ENCODE data around the gene CD38.

The CD38 gene

GRCh38 chr4:15766821-15767220 is 11.3 kb upstream of the CD38 start:
- no CpG with 5 or more reads among the region's 8 CpGs for WGBS, 2 donors (ENCODE audit: extremely low coverage in 2 of 2, insufficient read length in 2 of 2, insufficient replicate concordance in 1 of 2)
- H3K18ac ChIP-seq (ENCODE audit: low read length): no peak overlapping the region

GRCh38 chr4:15769202-15769601 is 8.9 kb upstream of the CD38 start:
- no peak overlapping the region for H3K18ac ChIP-seq (ENCODE audit: low read length)
- no peaks in the 10 kb centered on the region for H3K36me3 ChIP-seq (replicated peaks in 1 of 2; ENCODE audit: control insufficient read depth in 2 of 2, insufficient read depth in 2 of 2, low read length in 2 of 2)
- H3K23ac ChIP-seq (ENCODE audit: low read depth, low read length, poor library complexity): no peak overlapping the region
- H3K4me3 ChIP-seq (ENCODE audit: low read length in 2 of 2): no peak overlapping the region
- H3K27me3 ChIP-seq (ENCODE audit: control insufficient read depth in 3 of 3, insufficient read depth in 3 of 3, low read depth in 1 of 3, low read length in 3 of 3): peaks cover 0 to 20% (median 0%) of the 10 kb centered on the region in 3 experiments
- no peak overlapping the region for H2BK15ac ChIP-seq (ENCODE audit: low read length)
- H3K4me1 ChIP-seq (ENCODE audit: control insufficient read depth in 2 of 2, insufficient read depth in 1 of 2, low read depth in 1 of 2, low read length in 2 of 2): no peaks in the 10 kb centered on the region
- no peak overlapping the region for H4K91ac ChIP-seq (ENCODE audit: low read depth, low read length, poor library complexity)
- no peak overlapping the region for H3K14ac ChIP-seq (ENCODE audit: low read length)
- H3K27ac ChIP-seq (replicated peaks; ENCODE audit: low read length): no peak overlapping the region
- DNase-seq (ENCODE audit: low spot score): no peak
- H3K9me3 ChIP-seq (replicated peaks in 1 of 2; ENCODE audit: control insufficient read depth in 2 of 2, insufficient read depth in 1 of 2, low read depth in 1 of 2, low read length in 2 of 2): no peaks in the 10 kb centered on the region
- no peak overlapping the region for H3K4me2 ChIP-seq (ENCODE audit: insufficient read depth, low read length, poor library complexity, severe bottlenecking)
- WGBS, 2 donors (ENCODE audit: extremely low coverage in 2 of 2, insufficient read length in 2 of 2, insufficient replicate concordance in 1 of 2): no CpG with 5 or more reads among the region's 2 CpGs
- no peak overlapping the region for H2AK5ac ChIP-seq (ENCODE audit: low read depth, low read length)
- H3K79me1 ChIP-seq (ENCODE audit: low read depth, low read length): no peaks in the 10 kb centered on the region
- no peak overlapping the region for H3K4ac ChIP-seq (ENCODE audit: low read length)
- H3K9ac ChIP-seq (ENCODE audit: low read depth, low read length, poor library complexity): no peak overlapping the region
- H2BK120ac ChIP-seq (ENCODE audit: low read depth, low read length): no peak overlapping the region
- H2BK12ac ChIP-seq (ENCODE audit: low read length): no peak overlapping the region
- no peak overlapping the region for H4K8ac ChIP-seq (ENCODE audit: low read depth, low read length)
- H2AFZ ChIP-seq (ENCODE audit: low read length): no peak overlapping the region
- H2BK5ac ChIP-seq (ENCODE audit: low read length): no peak overlapping the region

More at GRCh38 chr4:15766821-15767220, 11.3 kb upstream of the CD38 start:
- Histone ChIP-seq H2BK12ac (ENCODE audit: low read length) (no peak overlapping the region), H3K4ac (ENCODE audit: low read length) (no peak overlapping the region), H3K9ac (ENCODE audit: low read depth, low read length, poor library complexity) (no peak overlapping the region), H2AK5ac (ENCODE audit: low read depth, low read length) (no peak overlapping the region), H3K4me1 (ENCODE audit: control insufficient read depth in 2 of 2, insufficient read depth in 1 of 2, low read depth in 1 of 2, low read length in 2 of 2) (no peaks in the 10 kb centered on the region), H4K8ac (ENCODE audit: low read depth, low read length) (no peak overlapping the region), H4K91ac (ENCODE audit: low read depth, low read length, poor library complexity) (no peak overlapping the region), H3K79me1 (ENCODE audit: low read depth, low read length) (no peaks in the 10 kb centered on the region), H3K27me3 (ENCODE audit: control insufficient read depth in 3 of 3, insufficient read depth in 3 of 3, low read depth in 1 of 3, low read length in 3 of 3) (peaks cover 0 to 2% (median 0%) of the 10 kb centered on the region in 3 experiments), H2AFZ (ENCODE audit: low read length) (no peak overlapping the region), H2BK15ac (ENCODE audit: low read length) (no peak overlapping the region), H3K4me2 (ENCODE audit: insufficient read depth, low read length, poor library complexity, severe bottlenecking) (no peak overlapping the region), H2BK120ac (ENCODE audit: low read depth, low read length) (no peak overlapping the region), H2BK5ac (ENCODE audit: low read length) (no peak overlapping the region), H3K4me3 (ENCODE audit: low read length in 2 of 2) (no peak overlapping the region), H3K9me3 (replicated peaks in 1 of 2; ENCODE audit: control insufficient read depth in 2 of 2, insufficient read depth in 1 of 2, low read depth in 1 of 2, low read length in 2 of 2) (no peaks in the 10 kb centered on the region), H3K36me3 (replicated peaks in 1 of 2; ENCODE audit: control insufficient read depth in 2 of 2, insufficient read depth in 2 of 2, low read length in 2 of 2) (no peaks in the 10 kb centered on the region), H3K23ac (ENCODE audit: low read depth, low read length, poor library complexity) (peak overlapping the region; percentile 44), H3K14ac (ENCODE audit: low read length) (no peak overlapping the region), H3K27ac (replicated peaks; ENCODE audit: low read length) (no peak overlapping the region)
- no peak for DNase-seq (ENCODE audit: low spot score)

- H3K27me3 ChIP-seq (ENCODE audit: control insufficient read depth in 3 of 3, insufficient read depth in 3 of 3, low read depth in 1 of 3, low read length in 3 of 3): peaks cover 0 to 38% (median 0%) of the 10 kb centered on the region in 3 experiments
- H3K18ac ChIP-seq (ENCODE audit: low read length): no peak overlapping the region
- H2BK12ac ChIP-seq (ENCODE audit: low read length): no peak overlapping the region
- no peak overlapping the region for H3K27ac ChIP-seq (replicated peaks; ENCODE audit: low read length)
- no CpG with 5 or more reads among the region's 3 CpGs for WGBS, 2 donors (ENCODE audit: extremely low coverage in 2 of 2, insufficient read length in 2 of 2, insufficient replicate concordance in 1 of 2)
- no peak overlapping the region for H2AFZ ChIP-seq (ENCODE audit: low read length)
- no peaks in the 10 kb centered on the region for H3K36me3 ChIP-seq (replicated peaks in 1 of 2; ENCODE audit: control insufficient read depth in 2 of 2, insufficient read depth in 2 of 2, low read length in 2 of 2)
- no peak overlapping the region for H2BK15ac ChIP-seq (ENCODE audit: low read length)
- no peaks in the 10 kb centered on the region for H3K4me1 ChIP-seq (ENCODE audit: control insufficient read depth in 2 of 2, insufficient read depth in 1 of 2, low read depth in 1 of 2, low read length in 2 of 2)
- no peak overlapping the region for H2BK5ac ChIP-seq (ENCODE audit: low read length)
- no peak overlapping the region for H3K14ac ChIP-seq (ENCODE audit: low read length)
- no peak overlapping the region for H3K9ac ChIP-seq (ENCODE audit: low read depth, low read length, poor library complexity)
- H3K79me1 ChIP-seq (ENCODE audit: low read depth, low read length): no peaks in the 10 kb centered on the region
- H4K91ac ChIP-seq (ENCODE audit: low read depth, low read length, poor library complexity): no peak overlapping the region
- H3K4me2 ChIP-seq (ENCODE audit: insufficient read depth, low read length, poor library complexity, severe bottlenecking): no peak overlapping the region
- H3K4ac ChIP-seq (ENCODE audit: low read length): no peak overlapping the region
- no peak overlapping the region for H2AK5ac ChIP-seq (ENCODE audit: low read depth, low read length)
- no peak overlapping the region for H3K4me3 ChIP-seq (ENCODE audit: low read length in 2 of 2)
- no peak overlapping the region for H2BK120ac ChIP-seq (ENCODE audit: low read depth, low read length)
- no peak for DNase-seq (ENCODE audit: low spot score)
- H4K8ac ChIP-seq (ENCODE audit: low read depth, low read length): no peak overlapping the region
- H3K9me3 ChIP-seq (replicated peaks in 1 of 2; ENCODE audit: control insufficient read depth in 2 of 2, insufficient read depth in 1 of 2, low read depth in 1 of 2, low read length in 2 of 2): no peaks in the 10 kb centered on the region
- no peak overlapping the region for H3K23ac ChIP-seq (ENCODE audit: low read depth, low read length, poor library complexity)
Observed at GRCh38 chr4:15771216-15772058, 6.7 kb upstream of the CD38 start.

GRCh38 chr4:15774020-15774420 is 4.1 kb upstream of the CD38 start:
- Histone ChIP-seq H2BK12ac (ENCODE audit: low read length) (no peak overlapping the region), H3K4ac (ENCODE audit: low read length) (no peak overlapping the region), H3K36me3 (replicated peaks in 1 of 2; ENCODE audit: control insufficient read depth in 2 of 2, insufficient read depth in 2 of 2, low read length in 2 of 2) (no peaks in the 10 kb centered on the region), H3K4me2 (ENCODE audit: insufficient read depth, low read length, poor library complexity, severe bottlenecking) (no peak overlapping the region), H3K4me1 (ENCODE audit: control insufficient read depth in 2 of 2, insufficient read depth in 1 of 2, low read depth in 1 of 2, low read length in 2 of 2) (peaks cover 0 to 6% of the 10 kb centered on the region in 2 donors), H4K8ac (ENCODE audit: low read depth, low read length) (no peak overlapping the region), H2BK120ac (ENCODE audit: low read depth, low read length) (no peak overlapping the region), H3K79me1 (ENCODE audit: low read depth, low read length) (peaks cover 1% of the 10 kb centered on the region), H2BK15ac (ENCODE audit: low read length) (no peak overlapping the region), H3K18ac (ENCODE audit: low read length) (no peak overlapping the region), H3K9ac (ENCODE audit: low read depth, low read length, poor library complexity) (no peak overlapping the region), H3K27me3 (ENCODE audit: control insufficient read depth in 3 of 3, insufficient read depth in 3 of 3, low read depth in 1 of 3, low read length in 3 of 3) (peaks cover 4 to 64% (median 12%) of the 10 kb centered on the region in 3 experiments), H3K9me3 (replicated peaks in 1 of 2; ENCODE audit: control insufficient read depth in 2 of 2, insufficient read depth in 1 of 2, low read depth in 1 of 2, low read length in 2 of 2) (no peaks in the 10 kb centered on the region), H4K91ac (ENCODE audit: low read depth, low read length, poor library complexity) (no peak overlapping the region), H2BK5ac (ENCODE audit: low read length) (no peak overlapping the region), H2AFZ (ENCODE audit: low read length) (no peak overlapping the region), H3K27ac (replicated peaks; ENCODE audit: low read length) (no peak overlapping the region), H2AK5ac (ENCODE audit: low read depth, low read length) (no peak overlapping the region), H3K14ac (ENCODE audit: low read length) (no peak overlapping the region), H3K4me3 (ENCODE audit: low read length in 2 of 2) (no peak overlapping the region), H3K23ac (ENCODE audit: low read depth, low read length, poor library complexity) (no peak overlapping the region)
- no peak for DNase-seq (ENCODE audit: low spot score)
- no CpG with 5 or more reads among the region's 4 CpGs for WGBS, 2 donors (ENCODE audit: extremely low coverage in 2 of 2, insufficient read length in 2 of 2, insufficient replicate concordance in 1 of 2)
